Esophagus mucosa (tissue), 1 donor: ENCODE data around the gene PRSS50. TPM values are rescaled to one million over a fixed set of nuclear protein-coding genes. Genes with fewer than 3 reads are reported as not detected.

Experiments
- ATAC-seq: fragments of 200-7000 bp; cut with Tn5 transposase; one replicate; pipeline ENCODE4 v1.9.1; 2020
- total RNA-seq: library from RNA; stranded (reverse); gene quantifications from one replicate; pipeline ENCODE4 v1.2.4, GENCODE V29; 2023
- donor health status: DM: yes; HTN: yes; CAD: no.

PRSS50 gene
- total RNA-seq, 1 donor from 2014 or later = not detected

- ATAC-seq = peak; percentile 3
These were observed 49.6 kb downstream of the PRSS50 start for GRCh38 chr3:46668116-46668515.

- ATAC-seq = no peak
These were observed 50.0 kb downstream of the PRSS50 start for GRCh38 chr3:46667657-46668056.

- ATAC-seq = peak; percentile 13
These were observed 50.5 kb downstream of the PRSS50 start for GRCh38 chr3:46667061-46667621.

- no peak for ATAC-seq
These were observed 51.2 kb downstream of the PRSS50 start for GRCh38 chr3:46666453-46666845.

- peak; percentile 4 for ATAC-seq
These were observed 51.8 kb downstream of the PRSS50 start for GRCh38 chr3:46665763-46666452.

- no peak for ATAC-seq
These were observed 52.5 kb downstream of the PRSS50 start for GRCh38 chr3:46664971-46665762.

- no peak for ATAC-seq
These were observed 53.3 kb downstream of the PRSS50 start for GRCh38 chr3:46664188-46664970.

- ATAC-seq = no peak
These were observed 54.0 kb downstream of the PRSS50 start for GRCh38 chr3:46663591-46664135.

GRCh38 chr3:46662771-46663551 is 54.7 kb downstream of the PRSS50 start:
- ATAC-seq = no peak

Other genes starting within 250 kb of the PRSS50 start
- not detected for gene RTP3, start 219.9 kb downstream of the PRSS50 start, total RNA-seq
- gene LRRC2, start 151.6 kb downstream of the PRSS50 start, total RNA-seq = 0.28 TPM
- gene FAM240A, start 105.3 kb downstream of the PRSS50 start, total RNA-seq = not detected
- gene ALS2CL, start 24.2 kb downstream of the PRSS50 start, total RNA-seq = 55.7 TPM
- gene TMIE, start 16.5 kb downstream of the PRSS50 start, total RNA-seq = 1.6 TPM
- 0.36 TPM for gene MYL3, start 145.6 kb upstream of the PRSS50 start, total RNA-seq
- gene PTH1R, start 159.9 kb upstream of the PRSS50 start, total RNA-seq = 0.28 TPM